CD4-positive, CD25-positive, alpha-beta regulatory T cell (primary cell): ENCODE results near the gene TYW1. TPM values are rescaled to one million over a fixed set of nuclear protein-coding genes. Genes with fewer than 3 reads are reported as not detected.
"Not testable (repeated sequence)": the region's sequence is repeated elsewhere in the genome, so short reads cannot be mapped to it uniquely, and the experiment has no call there.

ENCODE experiments used
- ATAC-seq, 2 donors: fragments of 150-1000 bp; cut with Tn5 transposase; one replicate each; pipeline ENCODE4 v1.10.0; 2021; ENCODE audit warnings: low read depth in 2 of 2, moderate number of reproducible peaks in 2 of 2, moderate library complexity in 1 of 2
- DNase-seq, 3 donors: peaks; one replicate each; pipeline versions ENCODE4 v3.0.0 to v3.0.0-alpha.2; 2012 to 2022; ENCODE audit warnings: mixed read lengths in 1 of 3
- H3K27ac ChIP-seq: one replicate; pipeline ENCODE4 v1.7.0; 2013; ENCODE audit warnings: mild to moderate bottlenecking, low read length; ENCODE audit not compliant: insufficient read depth, poor library complexity, severe bottlenecking
- H3K27me3 ChIP-seq: one replicate; pipeline ENCODE4 v1.7.0; 2013; ENCODE audit warnings: low read length; ENCODE audit not compliant: control insufficient read depth, insufficient read depth
- H3K36me3 ChIP-seq: one replicate; pipeline ENCODE4 v1.7.0; 2013; ENCODE audit warnings: mild to moderate bottlenecking, low read length, moderate library complexity; ENCODE audit not compliant: control insufficient read depth, insufficient read depth
- H3K4me1 ChIP-seq: 2 replicates; pipeline ENCODE4 v1.7.0; 2013; ENCODE audit warnings: mild to moderate bottlenecking, low read length; ENCODE audit not compliant: insufficient read depth, control insufficient read depth, poor library complexity, severe bottlenecking
- H3K4me3 ChIP-seq: one replicate; pipeline ENCODE4 v1.7.0; 2013; ENCODE audit warnings: low read depth, mild to moderate bottlenecking, low read length, moderate library complexity
- H3K9me3 ChIP-seq, 2 experiments: 1 replicate in 1 of 2; 2 replicates in 1 of 2; pipeline ENCODE4 v1.7.0; 2013; ENCODE audit warnings: low read length in 2 of 2, mild to moderate bottlenecking in 1 of 2, moderate library complexity in 1 of 2; ENCODE audit not compliant: control insufficient read depth in 2 of 2
- H3K27ac Mint-ChIP-seq, 3 donors: one replicate each; pipeline ENCODE4 v1.8.0; 2020 to 2022; ENCODE audit warnings: mild to moderate bottlenecking in 3 of 3, mixed read lengths in 3 of 3, moderate library complexity in 2 of 3
- H3K27me3 Mint-ChIP-seq: one replicate; pipeline ENCODE4 v1.8.0; 2022; ENCODE audit warnings: mild to moderate bottlenecking, mixed read lengths
- H3K36me3 Mint-ChIP-seq: one replicate; pipeline ENCODE4 v1.8.0; 2020; ENCODE audit warnings: mixed read lengths
- H3K4me1 Mint-ChIP-seq, 4 donors: one replicate each; pipeline ENCODE4 v1.8.0; 2020 to 2022; ENCODE audit warnings: mixed read lengths in 4 of 4, mild to moderate bottlenecking in 1 of 4
- H3K4me3 Mint-ChIP-seq, 4 donors: one replicate each; pipeline ENCODE4 v1.8.0; 2020 to 2022; ENCODE audit warnings: mild to moderate bottlenecking in 4 of 4, mixed read lengths in 4 of 4, moderate library complexity in 3 of 4
- H3K9me3 Mint-ChIP-seq, 7 donors: one replicate each; pipeline ENCODE4 v1.8.0; 2020 to 2022; ENCODE audit warnings: mixed read lengths in 7 of 7, mild to moderate bottlenecking in 3 of 7, moderate library complexity in 2 of 7
- polyA plus RNA-seq, 4 donors: library from polyadenylated mRNA; unstranded; fragments of 300-500 nt; fragmentation: Illumina TruSeq; gene quantifications; one replicate each; pipeline ENCODE4 v1.2.3, GENCODE V29; 2021
- total RNA-seq: library from RNA; stranded (reverse); gene quantifications from one replicate; pipeline ENCODE4 v1.2.3, GENCODE V29; 2022

TYW1 gene
- total and polyA plus RNA-seq, 5 donors from 2014 or later, result 17.8 to 26.0 (median 19.8) TPM

DNA sequence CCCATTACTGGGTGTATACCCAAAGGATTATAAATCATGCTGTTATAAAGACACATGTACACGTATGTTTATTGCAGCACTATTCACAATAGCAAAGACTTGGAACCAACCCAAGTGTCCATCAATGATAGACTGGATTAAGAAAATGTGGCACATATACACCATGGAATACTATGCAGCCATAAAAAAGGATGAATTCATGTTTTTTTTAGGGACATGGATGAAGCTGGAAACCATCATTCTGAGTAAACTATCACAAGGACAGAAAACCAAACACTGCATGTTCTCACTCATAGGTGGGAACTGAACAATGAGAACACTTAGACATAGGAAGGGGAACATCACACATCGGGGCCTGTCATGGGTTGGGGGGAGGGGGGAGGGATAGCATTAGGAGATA lies 94.4 kb downstream of the TYW1 start:
- not testable (repeated sequence) for H3K27ac ChIP-seq, DNase-seq, H3K27ac Mint-ChIP-seq, H3K27me3 Mint-ChIP-seq, H3K4me1 ChIP-seq, H3K9me3 ChIP-seq, ATAC-seq, H3K9me3 Mint-ChIP-seq, H3K27me3 ChIP-seq, H3K4me3 ChIP-seq, H3K4me3 Mint-ChIP-seq, H3K36me3 ChIP-seq
- H3K36me3 Mint-ChIP-seq, result peaks cover 32% of the 10 kb centered on the region
- peaks cover 0 to 15% (median 4%) of the 10 kb centered on the region in 4 donors for H3K4me1 Mint-ChIP-seq

- H3K9me3 Mint-ChIP-seq, DNase-seq, H3K4me3 ChIP-seq, H3K4me1 ChIP-seq, H3K36me3 ChIP-seq, H3K9me3 ChIP-seq, H3K4me3 Mint-ChIP-seq, H3K4me1 Mint-ChIP-seq, H3K27me3 Mint-ChIP-seq, H3K27ac Mint-ChIP-seq, H3K27me3 ChIP-seq, ATAC-seq, H3K27ac ChIP-seq: not testable (repeated sequence)
- peaks cover 37% of the 10 kb centered on the region for H3K36me3 Mint-ChIP-seq
Measured at GRCh38 chr7:67098031-67098430, 101.4 kb downstream of the TYW1 start.

DNA sequence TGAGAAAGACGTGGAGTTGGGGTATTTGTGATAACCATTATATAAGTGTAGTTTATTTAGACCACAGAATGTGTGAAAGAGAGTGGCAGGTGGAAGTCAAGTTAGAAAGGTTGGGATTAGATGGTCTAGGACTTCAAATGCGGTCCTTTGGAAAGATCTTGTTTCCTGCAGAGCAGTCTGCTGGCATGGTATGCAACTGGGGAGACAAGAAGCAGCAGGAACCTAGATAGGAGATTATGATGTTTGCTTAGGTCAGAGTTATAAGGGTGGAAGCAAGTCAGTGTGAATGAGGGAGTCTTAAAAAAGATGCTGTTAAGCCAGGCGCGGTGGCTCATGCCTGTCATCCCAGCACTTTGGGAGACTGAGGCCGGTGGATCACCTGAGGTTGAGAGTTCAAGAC lies 102.8 kb downstream of the TYW1 start:
- Mint-ChIP-seq H3K36me3 (peaks cover 46% of the 10 kb centered on the region), H3K27ac (peak overlapping the region in 2 of 3 donors; percentile 37 to 52), H3K4me1 (peaks cover 0 to 15% (median 6%) of the 10 kb centered on the region in 4 donors)
- not testable (repeated sequence) for H3K36me3 ChIP-seq, H3K4me3 ChIP-seq, H3K27me3 ChIP-seq, H3K4me3 Mint-ChIP-seq, H3K9me3 ChIP-seq, H3K27ac ChIP-seq, DNase-seq, ATAC-seq, H3K4me1 ChIP-seq, H3K27me3 Mint-ChIP-seq, H3K9me3 Mint-ChIP-seq

DNA sequence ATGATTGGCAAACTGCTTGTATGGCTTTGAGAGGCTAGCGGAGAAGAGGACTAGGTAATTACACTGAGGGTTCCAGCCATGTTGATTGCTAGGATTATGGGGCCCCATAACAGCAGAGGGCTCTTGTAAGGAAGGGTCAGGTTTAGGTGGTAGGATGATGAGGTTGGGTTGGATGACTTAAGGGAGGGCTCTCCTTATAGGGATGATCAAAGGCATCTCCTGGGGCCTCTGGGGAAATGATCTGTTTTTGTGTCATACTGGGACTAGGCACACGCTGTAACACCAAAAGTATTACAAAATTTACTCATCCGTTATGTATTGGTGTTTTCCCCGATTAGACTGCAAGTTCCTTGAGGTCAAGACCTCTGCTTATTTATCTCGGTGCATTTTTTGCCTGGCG lies 103.4 kb downstream of the TYW1 start:
- H3K27me3 ChIP-seq, H3K27me3 Mint-ChIP-seq, H3K4me1 ChIP-seq, H3K36me3 ChIP-seq, H3K4me3 ChIP-seq, H3K4me3 Mint-ChIP-seq, H3K9me3 ChIP-seq, H3K27ac Mint-ChIP-seq, DNase-seq, ATAC-seq, H3K27ac ChIP-seq, H3K9me3 Mint-ChIP-seq: not testable (repeated sequence)
- peaks cover 0 to 16% (median 10%) of the 10 kb centered on the region in 4 donors for H3K4me1 Mint-ChIP-seq
- H3K36me3 Mint-ChIP-seq, result peaks cover 45% of the 10 kb centered on the region

- Histone ChIP-seq H3K27me3 (no peaks in the 10 kb centered on the region), H3K4me1 (no peaks in the 10 kb centered on the region), H3K9me3 (no peaks in the 10 kb centered on the region), H3K27ac (no peak overlapping the region), H3K4me3 (no peak overlapping the region), H3K36me3 (peaks cover 9% of the 10 kb centered on the region)
- Mint-ChIP-seq H3K4me1 (peaks cover 5 to 23% (median 16%) of the 10 kb centered on the region in 4 donors), H3K4me3 (no peak overlapping the region), H3K27ac (peak overlapping the region in 1 of 3 donors; percentile 48), H3K36me3 (peaks cover 49% of the 10 kb centered on the region), H3K27me3 (no peaks in the 10 kb centered on the region), H3K9me3 (peaks cover 0 to 2% (median 0%) of the 10 kb centered on the region in 7 donors)
- DNase-seq, result no peak
- no peak for ATAC-seq
Measured at GRCh38 chr7:67100956-67101361, 104.3 kb downstream of the TYW1 start.

DNA sequence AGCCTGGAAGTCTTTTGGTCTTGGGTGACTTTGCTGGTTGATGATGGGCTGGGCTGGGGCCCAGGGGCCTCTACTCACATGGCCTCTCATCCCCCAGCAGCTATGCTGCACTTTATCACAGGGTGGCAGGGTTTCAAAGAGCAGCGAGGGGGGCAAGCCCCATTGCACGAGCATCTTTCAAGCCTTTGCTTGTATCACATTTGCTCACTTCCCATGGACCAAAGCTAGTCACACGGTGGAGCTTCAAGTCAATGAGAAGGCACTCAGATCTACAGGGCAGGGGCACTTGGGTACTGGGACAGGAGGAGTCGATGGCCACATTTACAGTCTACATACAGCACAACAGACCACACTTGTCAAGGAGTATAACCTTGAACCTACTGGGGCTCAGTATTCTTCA lies 108.3 kb downstream of the TYW1 start:
- peak overlapping the region in 2 of 3 donors; percentile 83 to 84 for H3K27ac Mint-ChIP-seq
- H3K27ac ChIP-seq, H3K9me3 Mint-ChIP-seq, H3K4me3 ChIP-seq, H3K4me1 ChIP-seq, DNase-seq, H3K36me3 ChIP-seq, H3K27me3 Mint-ChIP-seq, H3K9me3 ChIP-seq, H3K27me3 ChIP-seq, ATAC-seq: not testable (repeated sequence)
- H3K4me3 Mint-ChIP-seq, result peak overlapping the region in 1 of 4 donors; percentile 88
- peaks cover 5 to 25% (median 18%) of the 10 kb centered on the region in 4 donors for H3K4me1 Mint-ChIP-seq
- H3K36me3 Mint-ChIP-seq, result peaks cover 39% of the 10 kb centered on the region

DNA sequence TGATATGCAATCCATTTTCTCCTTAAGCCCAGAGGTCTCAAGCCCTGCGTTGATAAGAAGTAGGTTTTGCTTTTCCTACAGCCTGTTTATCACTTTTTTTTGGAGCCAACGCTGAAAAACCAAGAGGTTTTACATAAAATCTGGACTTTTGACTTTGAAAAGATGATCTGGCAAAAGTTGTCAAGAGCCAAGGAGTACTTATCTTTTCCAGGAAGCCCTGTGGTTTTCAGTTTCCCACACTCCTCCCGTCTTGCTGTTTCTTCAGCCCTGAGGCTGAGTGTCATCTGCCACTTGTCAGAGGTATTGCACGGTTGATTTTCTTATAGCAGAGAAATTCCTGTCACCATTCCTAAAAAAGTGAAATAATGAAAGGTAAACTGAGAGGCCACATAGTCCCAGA lies 108.7 kb downstream of the TYW1 start:
- Histone ChIP-seq H3K36me3 (peaks cover 13% of the 10 kb centered on the region), H3K9me3 (no peaks in the 10 kb centered on the region), H3K4me3 (no peak overlapping the region), H3K27ac (no peak overlapping the region), H3K4me1 (no peaks in the 10 kb centered on the region), H3K27me3 (no peaks in the 10 kb centered on the region)
- peaks cover 0 to 2% (median 0%) of the 10 kb centered on the region in 7 donors for H3K9me3 Mint-ChIP-seq
- DNase-seq, result peak in 1 of 3 donors; percentile 20
- peak overlapping the region in 1 of 4 donors; percentile 6 for H3K4me3 Mint-ChIP-seq
- H3K4me1 Mint-ChIP-seq, result peaks cover 5 to 25% (median 18%) of the 10 kb centered on the region in 4 donors
- peaks cover 34% of the 10 kb centered on the region for H3K36me3 Mint-ChIP-seq
- H3K27me3 Mint-ChIP-seq, result no peaks in the 10 kb centered on the region
- no peak for ATAC-seq
- peak overlapping the region in 2 of 3 donors; percentile 83 to 85 for H3K27ac Mint-ChIP-seq

DNA sequence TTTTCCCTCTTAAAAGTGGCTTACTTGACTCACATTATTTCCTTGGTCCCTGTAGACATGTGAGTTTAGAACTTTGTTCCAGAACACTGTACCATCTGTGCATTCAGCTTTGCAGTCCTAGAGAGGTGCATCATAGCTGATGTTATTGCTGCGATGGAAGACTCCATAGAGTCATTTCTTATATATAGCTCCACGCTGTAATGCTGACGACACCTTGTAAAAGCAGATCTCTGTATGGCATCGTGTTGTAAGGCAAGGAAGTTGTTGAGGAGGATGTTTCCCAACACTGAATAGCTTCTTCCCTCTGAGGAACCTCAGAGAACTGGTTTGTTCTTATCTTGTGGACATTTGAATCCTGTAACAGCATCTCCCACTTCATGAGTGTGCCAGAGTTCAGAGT lies 109.6 kb downstream of the TYW1 start:
- H3K9me3 ChIP-seq, H3K27me3 ChIP-seq, H3K27me3 Mint-ChIP-seq, H3K27ac ChIP-seq, H3K4me3 Mint-ChIP-seq, H3K4me3 ChIP-seq, H3K27ac Mint-ChIP-seq, H3K4me1 ChIP-seq, DNase-seq, H3K9me3 Mint-ChIP-seq, ATAC-seq: not testable (repeated sequence)
- peaks cover 14% of the 10 kb centered on the region for H3K36me3 ChIP-seq
- Mint-ChIP-seq H3K36me3 (peaks cover 29% of the 10 kb centered on the region), H3K4me1 (peaks cover 5 to 25% (median 17%) of the 10 kb centered on the region in 4 donors)
